ENCODE data around the gene GMCL2. TPM values are rescaled to one million over a fixed set of nuclear protein-coding genes. Genes with fewer than 3 reads are reported as not detected.

Gene GMCL2
- total and polyA plus RNA-seq, 2 experiments from 2014 or later: 0.07 TPM; not detected in 1

DNA sequence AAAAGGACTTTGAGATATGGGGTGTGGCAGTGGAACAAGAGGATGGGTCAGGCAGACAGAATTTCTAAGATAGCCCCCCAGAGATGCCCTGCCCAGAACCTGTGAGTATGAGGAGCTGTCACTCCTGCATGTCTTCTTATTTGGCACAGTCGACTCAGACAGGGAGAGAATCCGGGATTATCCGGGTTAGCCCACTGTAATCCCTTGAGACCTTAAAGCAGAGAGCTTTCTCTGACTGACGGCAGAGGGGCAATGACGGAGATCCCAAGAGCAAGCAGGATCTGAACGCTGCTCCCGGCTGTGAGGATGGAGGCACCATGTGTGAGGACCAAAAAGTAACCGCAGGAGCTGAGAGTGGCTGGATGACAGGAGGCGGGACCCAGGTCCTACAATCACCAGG is 24.7 kb downstream of the GMCL2 start (continued):
- TF ChIP-seq, protein P1, sequence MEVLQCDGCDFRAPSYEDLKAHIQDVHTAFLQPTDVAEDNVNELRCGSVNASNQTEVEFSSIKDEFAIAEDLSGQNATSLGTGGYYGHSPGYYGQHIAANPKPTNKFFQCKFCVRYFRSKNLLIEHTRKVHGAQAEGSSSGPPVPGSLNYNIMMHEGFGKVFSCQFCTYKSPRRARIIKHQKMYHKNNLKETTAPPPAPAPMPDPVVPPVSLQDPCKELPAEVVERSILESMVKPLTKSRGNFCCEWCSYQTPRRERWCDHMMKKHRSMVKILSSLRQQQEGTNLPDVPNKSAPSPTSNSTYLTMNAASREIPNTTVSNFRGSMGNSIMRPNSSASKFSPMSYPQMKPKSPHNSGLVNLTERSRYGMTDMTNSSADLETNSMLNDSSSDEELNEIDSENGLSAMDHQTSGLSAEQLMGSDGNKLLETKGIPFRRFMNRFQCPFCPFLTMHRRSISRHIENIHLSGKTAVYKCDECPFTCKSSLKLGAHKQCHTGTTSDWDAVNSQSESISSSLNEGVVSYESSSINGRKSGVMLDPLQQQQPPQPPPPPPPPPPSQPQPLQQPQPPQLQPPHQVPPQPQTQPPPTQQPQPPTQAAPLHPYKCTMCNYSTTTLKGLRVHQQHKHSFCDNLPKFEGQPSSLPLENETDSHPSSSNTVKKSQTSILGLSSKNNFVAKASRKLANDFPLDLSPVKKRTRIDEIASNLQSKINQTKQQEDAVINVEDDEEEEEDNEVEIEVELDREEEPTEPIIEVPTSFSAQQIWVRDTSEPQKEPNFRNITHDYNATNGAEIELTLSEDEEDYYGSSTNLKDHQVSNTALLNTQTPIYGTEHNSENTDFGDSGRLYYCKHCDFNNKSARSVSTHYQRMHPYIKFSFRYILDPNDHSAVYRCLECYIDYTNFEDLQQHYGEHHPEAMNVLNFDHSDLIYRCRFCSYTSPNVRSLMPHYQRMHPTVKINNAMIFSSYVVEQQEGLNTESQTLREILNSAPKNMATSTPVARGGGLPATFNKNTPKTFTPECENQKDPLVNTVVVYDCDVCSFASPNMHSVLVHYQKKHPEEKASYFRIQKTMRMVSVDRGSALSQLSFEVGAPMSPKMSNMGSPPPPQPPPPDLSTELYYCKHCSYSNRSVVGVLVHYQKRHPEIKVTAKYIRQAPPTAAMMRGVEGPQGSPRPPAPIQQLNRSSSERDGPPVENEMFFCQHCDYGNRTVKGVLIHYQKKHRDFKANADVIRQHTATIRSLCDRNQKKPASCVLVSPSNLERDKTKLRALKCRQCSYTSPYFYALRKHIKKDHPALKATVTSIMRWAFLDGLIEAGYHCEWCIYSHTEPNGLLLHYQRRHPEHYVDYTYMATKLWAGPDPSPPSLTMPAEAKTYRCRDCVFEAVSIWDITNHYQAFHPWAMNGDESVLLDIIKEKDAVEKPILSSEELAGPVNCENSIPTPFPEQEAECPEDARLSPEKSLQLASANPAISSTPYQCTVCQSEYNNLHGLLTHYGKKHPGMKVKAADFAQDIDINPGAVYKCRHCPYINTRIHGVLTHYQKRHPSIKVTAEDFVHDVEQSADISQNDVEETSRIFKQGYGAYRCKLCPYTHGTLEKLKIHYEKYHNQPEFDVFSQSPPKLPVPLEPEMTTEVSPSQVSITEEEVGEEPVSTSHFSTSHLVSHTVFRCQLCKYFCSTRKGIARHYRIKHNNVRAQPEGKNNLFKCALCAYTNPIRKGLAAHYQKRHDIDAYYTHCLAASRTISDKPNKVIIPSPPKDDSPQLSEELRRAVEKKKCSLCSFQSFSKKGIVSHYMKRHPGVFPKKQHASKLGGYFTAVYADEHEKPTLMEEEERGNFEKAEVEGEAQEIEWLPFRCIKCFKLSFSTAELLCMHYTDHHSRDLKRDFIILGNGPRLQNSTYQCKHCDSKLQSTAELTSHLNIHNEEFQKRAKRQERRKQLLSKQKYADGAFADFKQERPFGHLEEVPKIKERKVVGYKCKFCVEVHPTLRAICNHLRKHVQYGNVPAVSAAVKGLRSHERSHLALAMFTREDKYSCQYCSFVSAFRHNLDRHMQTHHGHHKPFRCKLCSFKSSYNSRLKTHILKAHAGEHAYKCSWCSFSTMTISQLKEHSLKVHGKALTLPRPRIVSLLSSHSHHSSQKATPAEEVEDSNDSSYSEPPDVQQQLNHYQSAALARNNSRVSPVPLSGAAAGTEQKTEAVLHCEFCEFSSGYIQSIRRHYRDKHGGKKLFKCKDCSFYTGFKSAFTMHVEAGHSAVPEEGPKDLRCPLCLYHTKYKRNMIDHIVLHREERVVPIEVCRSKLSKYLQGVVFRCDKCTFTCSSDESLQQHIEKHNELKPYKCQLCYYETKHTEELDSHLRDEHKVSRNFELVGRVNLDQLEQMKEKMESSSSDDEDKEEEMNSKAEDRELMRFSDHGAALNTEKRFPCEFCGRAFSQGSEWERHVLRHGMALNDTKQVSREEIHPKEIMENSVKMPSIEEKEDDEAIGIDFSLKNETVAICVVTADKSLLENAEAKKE (CRISPR knock-in tag; IDR thresholded peaks at IDR 0.05): no peak
- no peak for TF ChIP-seq EZH2 (IDR thresholded peaks at IDR 0.05; ENCODE audit: low read depth, unreplicated experiment)
- TF ChIP-seq, protein P2, sequence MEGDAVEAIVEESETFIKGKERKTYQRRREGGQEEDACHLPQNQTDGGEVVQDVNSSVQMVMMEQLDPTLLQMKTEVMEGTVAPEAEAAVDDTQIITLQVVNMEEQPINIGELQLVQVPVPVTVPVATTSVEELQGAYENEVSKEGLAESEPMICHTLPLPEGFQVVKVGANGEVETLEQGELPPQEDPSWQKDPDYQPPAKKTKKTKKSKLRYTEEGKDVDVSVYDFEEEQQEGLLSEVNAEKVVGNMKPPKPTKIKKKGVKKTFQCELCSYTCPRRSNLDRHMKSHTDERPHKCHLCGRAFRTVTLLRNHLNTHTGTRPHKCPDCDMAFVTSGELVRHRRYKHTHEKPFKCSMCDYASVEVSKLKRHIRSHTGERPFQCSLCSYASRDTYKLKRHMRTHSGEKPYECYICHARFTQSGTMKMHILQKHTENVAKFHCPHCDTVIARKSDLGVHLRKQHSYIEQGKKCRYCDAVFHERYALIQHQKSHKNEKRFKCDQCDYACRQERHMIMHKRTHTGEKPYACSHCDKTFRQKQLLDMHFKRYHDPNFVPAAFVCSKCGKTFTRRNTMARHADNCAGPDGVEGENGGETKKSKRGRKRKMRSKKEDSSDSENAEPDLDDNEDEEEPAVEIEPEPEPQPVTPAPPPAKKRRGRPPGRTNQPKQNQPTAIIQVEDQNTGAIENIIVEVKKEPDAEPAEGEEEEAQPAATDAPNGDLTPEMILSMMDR (conservative IDR thresholded peaks at IDR 0.05; ENCODE audit: low read depth in 2 of 2): no peak
- TF ChIP-seq JUNB (IDR thresholded peaks at IDR 0.05; ENCODE audit: unreplicated experiment): no peak
- TF ChIP-seq NANOG (IDR thresholded peaks at IDR 0.05; ENCODE audit: borderline replicate concordance): no peak
- no peak for TF ChIP-seq STAT1 (IDR thresholded peaks at IDR 0.05; ENCODE audit: unreplicated experiment)
- TF ChIP-seq ZNF331 (CRISPR knock-in tag; IDR thresholded peaks at IDR 0.05; ENCODE audit: low read depth): no peak
- no peak for TF ChIP-seq CREB1 (CRISPR knock-in tag; IDR thresholded peaks at IDR 0.05; ENCODE audit: low read depth)
- TF ChIP-seq ZNF114 (CRISPR knock-in tag; IDR thresholded peaks at IDR 0.05): no peak
- TF ChIP-seq, protein P3, sequence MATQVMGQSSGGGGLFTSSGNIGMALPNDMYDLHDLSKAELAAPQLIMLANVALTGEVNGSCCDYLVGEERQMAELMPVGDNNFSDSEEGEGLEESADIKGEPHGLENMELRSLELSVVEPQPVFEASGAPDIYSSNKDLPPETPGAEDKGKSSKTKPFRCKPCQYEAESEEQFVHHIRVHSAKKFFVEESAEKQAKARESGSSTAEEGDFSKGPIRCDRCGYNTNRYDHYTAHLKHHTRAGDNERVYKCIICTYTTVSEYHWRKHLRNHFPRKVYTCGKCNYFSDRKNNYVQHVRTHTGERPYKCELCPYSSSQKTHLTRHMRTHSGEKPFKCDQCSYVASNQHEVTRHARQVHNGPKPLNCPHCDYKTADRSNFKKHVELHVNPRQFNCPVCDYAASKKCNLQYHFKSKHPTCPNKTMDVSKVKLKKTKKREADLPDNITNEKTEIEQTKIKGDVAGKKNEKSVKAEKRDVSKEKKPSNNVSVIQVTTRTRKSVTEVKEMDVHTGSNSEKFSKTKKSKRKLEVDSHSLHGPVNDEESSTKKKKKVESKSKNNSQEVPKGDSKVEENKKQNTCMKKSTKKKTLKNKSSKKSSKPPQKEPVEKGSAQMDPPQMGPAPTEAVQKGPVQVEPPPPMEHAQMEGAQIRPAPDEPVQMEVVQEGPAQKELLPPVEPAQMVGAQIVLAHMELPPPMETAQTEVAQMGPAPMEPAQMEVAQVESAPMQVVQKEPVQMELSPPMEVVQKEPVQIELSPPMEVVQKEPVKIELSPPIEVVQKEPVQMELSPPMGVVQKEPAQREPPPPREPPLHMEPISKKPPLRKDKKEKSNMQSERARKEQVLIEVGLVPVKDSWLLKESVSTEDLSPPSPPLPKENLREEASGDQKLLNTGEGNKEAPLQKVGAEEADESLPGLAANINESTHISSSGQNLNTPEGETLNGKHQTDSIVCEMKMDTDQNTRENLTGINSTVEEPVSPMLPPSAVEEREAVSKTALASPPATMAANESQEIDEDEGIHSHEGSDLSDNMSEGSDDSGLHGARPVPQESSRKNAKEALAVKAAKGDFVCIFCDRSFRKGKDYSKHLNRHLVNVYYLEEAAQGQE (IDR thresholded peaks at IDR 0.05; ENCODE audit: unreplicated experiment): no peak
- TF ChIP-seq POLR2AphosphoS5 (IDR thresholded peaks at IDR 0.05; ENCODE audit: low read depth): no peak

Data from GM23338 (cell line).